B cell (primary cell): Measurements from ENCODE around the gene SMURF1. TPM values are rescaled to one million over a fixed set of nuclear protein-coding genes. Genes with fewer than 3 reads are reported as not detected.

Experiments
- ATAC-seq: fragments of 200-7000 bp; cut with Tn5 transposase; one replicate; pipeline ENCODE4 v1.10.0; 2021; ENCODE audit warnings: low read depth, mild to moderate bottlenecking, moderate number of reproducible peaks, moderate library complexity
- CTCF ChIA-PET: fragments of 350-600 bp; sonication (Branson Sonifier 250); formaldehyde crosslinking; loops from one replicate; lab custom pipeline; 2021; ENCODE audit warnings: antibody characterized with exemption, inconsistent platforms; lab: Charles Lee
- POLR2A ChIA-PET: fragments of 350-600 bp; sonication (Branson Sonifier 250); formaldehyde crosslinking; loops from one replicate; lab custom pipeline; 2021; ENCODE audit warnings: antibody characterized with exemption; lab: Charles Lee
- DNase-seq: peaks from one replicate; pipeline ENCODE4 v3.0.0; 2013
- H2AFZ ChIP-seq: 2 replicates; pipeline ENCODE4 v1.6.1; 2012; ENCODE audit warnings: mild to moderate bottlenecking, low read depth, low read length; ENCODE audit not compliant: insufficient read depth, poor library complexity, severe bottlenecking
- H3K27ac ChIP-seq, 2 donors: 1 replicate in 1 of 2; 2 replicates in 1 of 2; pipeline ENCODE4 v1.5.1; 2012 to 2013; ENCODE audit warnings: low read length in 2 of 2, mild to moderate bottlenecking in 2 of 2, moderate library complexity in 1 of 2
- H3K27me3 ChIP-seq, 4 experiments: fragments of 200-600 bp in 1 of 4; sonication (generic) in 1 of 4; replicated peaks in 1 of 4; 1 replicate in 2 of 4; 2 replicates in 2 of 4; pipeline versions ENCODE4 v1.6.1 to v1.7.0; 2013 to 2016; ENCODE audit warnings: low read length in 3 of 4, mild to moderate bottlenecking in 2 of 4, mixed read lengths in 1 of 4, moderate library complexity in 1 of 4; ENCODE audit not compliant: insufficient read depth in 4 of 4, control insufficient read depth in 3 of 4; ENCODE audit errors: control extremely low read depth in 1 of 4
- H3K36me3 ChIP-seq, 2 experiments: replicated peaks in 1 of 2; 1 replicate in 1 of 2; 2 replicates in 1 of 2; pipeline versions ENCODE4 v1.6.1 to v1.7.1; 2013; ENCODE audit warnings: low read length in 1 of 2; ENCODE audit not compliant: insufficient read depth in 2 of 2, control insufficient read depth in 1 of 2; ENCODE audit errors: control extremely low read depth in 1 of 2, extremely low read depth in 1 of 2
- H3K4me1 ChIP-seq, 2 donors: fragments of 200-600 bp in 1 of 2; sonication (generic) in 1 of 2; 1 replicate in 1 of 2; 2 replicates in 1 of 2; pipeline versions ENCODE4 v1.5.1 to v1.6.1; 2013 to 2017; ENCODE audit warnings: low read length in 2 of 2; ENCODE audit not compliant: control insufficient read depth in 2 of 2, insufficient read depth in 2 of 2
- H3K4me2 ChIP-seq: replicated peaks from 2 replicates; pipeline ENCODE3; 2012; ENCODE audit warnings: mild to moderate bottlenecking, low read depth, low read length; ENCODE audit not compliant: poor library complexity, severe bottlenecking
- H3K4me3 ChIP-seq, 5 experiments: fragments of 200-600 bp in 1 of 5; sonication (generic) in 1 of 5; 1 replicate in 3 of 5; 2 replicates in 2 of 5; pipeline versions ENCODE4 v1.5.1 to v1.7.0; 2011 to 2016; ENCODE audit warnings: low read length in 4 of 5, mild to moderate bottlenecking in 4 of 5, low read depth in 2 of 5, control low read depth in 1 of 5, moderate library complexity in 1 of 5; ENCODE audit not compliant: insufficient read depth in 1 of 5; ENCODE audit errors: control extremely low read depth in 1 of 5, extremely low read depth in 1 of 5
- H3K79me2 ChIP-seq: fragments of 200-600 bp; sonication (generic); one replicate; pipeline ENCODE4 v1.6.0; 2016; ENCODE audit warnings: low read length; ENCODE audit not compliant: control insufficient read depth, insufficient read depth
- H3K9ac ChIP-seq: fragments of 200-600 bp; sonication (generic); 2 replicates; pipeline ENCODE4 v1.6.1; 2017; ENCODE audit warnings: mild to moderate bottlenecking, low read length, moderate library complexity
- H3K9me3 ChIP-seq, 3 donors: one replicate each; pipeline versions ENCODE4 v1.6.1 to v1.7.1; 2013; ENCODE audit warnings: low read length in 2 of 3; ENCODE audit not compliant: control insufficient read depth in 2 of 3, insufficient read depth in 1 of 3; ENCODE audit errors: control extremely low read depth in 1 of 3
- H4K20me1 ChIP-seq: 2 replicates; pipeline ENCODE4 v1.6.0; 2012; ENCODE audit warnings: mild to moderate bottlenecking, low read length; ENCODE audit not compliant: insufficient read depth, control insufficient read depth, poor library complexity, severe bottlenecking
- H3K27ac Mint-ChIP-seq: one replicate; pipeline ENCODE4 v1.8.0; 2021; ENCODE audit warnings: mixed read lengths
- H3K27me3 Mint-ChIP-seq: one replicate; pipeline ENCODE4 v1.8.0; 2021; ENCODE audit warnings: mixed read lengths
- H3K4me1 Mint-ChIP-seq: one replicate; pipeline ENCODE4 v1.8.0; 2021; ENCODE audit warnings: mixed read lengths
- H3K4me3 Mint-ChIP-seq: one replicate; pipeline ENCODE4 v1.8.0; 2021; ENCODE audit warnings: mixed read lengths
- H3K9me3 Mint-ChIP-seq: one replicate; pipeline ENCODE4 v1.8.0; 2022; ENCODE audit warnings: mixed read lengths; ENCODE audit not compliant: insufficient read depth
- CTCF ChIP-seq: fragments of 200-600 bp; IDR thresholded peaks from one replicate; pipeline ENCODE4 v1.8.0; 2022; ENCODE audit warnings: antibody characterized with exemption, mild to moderate bottlenecking
- EZH2 ChIP-seq: IDR thresholded peaks from 2 replicates; pipeline ENCODE4 v1.6.1; 2012; ENCODE audit warnings: borderline replicate concordance, low read depth, mild to moderate bottlenecking, moderate library complexity, low read length; ENCODE audit not compliant: insufficient read depth, poor library complexity, severe bottlenecking
- WGBS: methylation state at CpG from one replicate; pipeline ENCODE4 v1.1.5; 2013; ENCODE audit warnings: missing lambda C conversion rate; ENCODE audit not compliant: insufficient coverage; 5-methylcytosine and 5-hydroxymethylcytosine counted together
- intact Hi-C: fragments of 100-400 bp; cut with micrococcal nuclease; formaldehyde crosslinking; loops from one replicate; pipeline ENCODE4 v1.10.0; 2022
- polyA plus RNA-seq: library from polyadenylated mRNA; depleted of rRNA; stranded (reverse); fragments of >200 nt; gene quantifications from 2 replicates; pipeline ENCODE4 v1.2.3, GENCODE V29; 2012
- total RNA-seq, 2 donors: library from RNA; stranded (reverse); fragments of 120-200 nt in 1 of 2; gene quantifications; 1 replicate in 1 of 2; 2 replicates in 1 of 2; pipeline versions ENCODE4 v1.2.3 to v1.2.4, GENCODE V29; 2013 to 2022

The SMURF1 gene
- total and polyA plus RNA-seq, 2 donors (not counting 1 experiment from before 2014, with no cell fraction given), result 7.5 to 28.6 TPM

GRCh38 chr7:99004216-99004615 is 139.7 kb downstream of the SMURF1 start:
- DNase-seq (no peak), ATAC-seq (no peak)
- no peaks in the 10 kb centered on the region for H3K27me3 Mint-ChIP-seq
- Histone ChIP-seq H3K9ac (no peak overlapping the region), H3K27ac (no peak overlapping the region), H3K79me2 (no peaks in the 10 kb centered on the region), H3K4me3 (no peak overlapping the region), H3K27me3 (no peaks in the 10 kb centered on the region), H3K4me1 (no peaks in the 10 kb centered on the region), H3K9me3 (no peaks in the 10 kb centered on the region), H3K36me3 (peaks cover 0 to 69% of the 10 kb centered on the region in 2 experiments), H2AFZ (no peak overlapping the region), H4K20me1 (no peaks in the 10 kb centered on the region), H3K4me2 (no peak overlapping the region)
- H3K9me3 Mint-ChIP-seq, result no peaks in the 10 kb centered on the region
- no peak overlapping the region for H3K4me3 Mint-ChIP-seq
- H3K27ac Mint-ChIP-seq, result no peak overlapping the region
- 95% methylated on average over 8 of the region's 8 CpGs for WGBS
- intact Hi-C loops, result no loop called here
- no peak for TF ChIP-seq EZH2
- TF ChIP-seq CTCF, result no peak
- CTCF ChIA-PET, result no interaction called here
- POLR2A ChIA-PET, result no interaction called here
- H3K4me1 Mint-ChIP-seq, result peaks cover 7% of the 10 kb centered on the region

GRCh38 chr7:99003419-99003818 is 140.5 kb downstream of the SMURF1 start:
- POLR2A ChIA-PET, result no interaction called here
- Mint-ChIP-seq H3K4me3 (no peak overlapping the region), H3K27me3 (no peaks in the 10 kb centered on the region), H3K9me3 (no peaks in the 10 kb centered on the region), H3K27ac (no peak overlapping the region), H3K4me1 (peaks cover 7% of the 10 kb centered on the region)
- H3K27ac ChIP-seq, result no peak overlapping the region
- no peak for DNase-seq
- intact Hi-C loops, result no loop called here
- TF ChIP-seq EZH2 (no peak), CTCF (no peak)
- H3K9ac ChIP-seq, result no peak overlapping the region
- H3K4me2 ChIP-seq, result no peak overlapping the region
- no peaks in the 10 kb centered on the region for H3K27me3 ChIP-seq
- no peak overlapping the region for H3K4me3 ChIP-seq
- no peak for ATAC-seq
- H4K20me1 ChIP-seq, result no peaks in the 10 kb centered on the region
- no peaks in the 10 kb centered on the region for H3K9me3 ChIP-seq
- WGBS, result 95% methylated on average over 5 of the region's 15 CpGs
- CTCF ChIA-PET, result no interaction called here
- H2AFZ ChIP-seq, result no peak overlapping the region
- no peaks in the 10 kb centered on the region for H3K79me2 ChIP-seq
- peaks cover 0 to 69% of the 10 kb centered on the region in 2 experiments for H3K36me3 ChIP-seq
- no peaks in the 10 kb centered on the region for H3K4me1 ChIP-seq
